K562 (cell line): ENCODE measurements around the gene MT1HL1. TPM values are rescaled to one million over a fixed set of nuclear protein-coding genes. Genes with fewer than 3 reads are reported as not detected.

Experiments used
- ARID2 ChIP-seq: fragments of 450-650 bp; IDR thresholded peaks from 2 replicates; pipeline ENCODE4 v1.6.1; 2017; ENCODE audit warnings: antibody characterized with exemption, mild to moderate bottlenecking
- CC2D1A ChIP-seq: fragments of 450-650 bp; IDR thresholded peaks from 2 replicates; pipeline ENCODE4 v1.6.1; 2017; ENCODE audit warnings: mild to moderate bottlenecking
- DACH1 ChIP-seq: fragments of 450-650 bp; IDR thresholded peaks from 2 replicates; pipeline ENCODE4 v1.6.1; 2018; ENCODE audit not compliant: partially characterized antibody
- GTF2E2 ChIP-seq: fragments of 200-800 bp; sonication (Bioruptor generic); IDR thresholded peaks from 2 replicates; pipeline ENCODE4 v1.6.1; 2016; ENCODE audit warnings: missing genetic modification characterization, missing compliant biosample characterization
- HCFC1 ChIP-seq: IDR thresholded peaks from 2 replicates; pipeline ENCODE4 v1.6.1; 2012; ENCODE audit warnings: low read depth, low read length, improper control_type of control experiment
- HDAC1 ChIP-seq, 2 experiments: fragments of 450-650 bp; IDR thresholded peaks; 2 replicates each; pipeline ENCODE4 v1.6.1; 2016 to 2017; ENCODE audit warnings: inconsistent platforms in 1 of 2, mild to moderate bottlenecking in 1 of 2, moderate library complexity in 1 of 2
- HSF4 ChIP-seq: fragments of 250-450 bp; sonication (Bioruptor Pico); IDR thresholded peaks from 2 replicates; pipeline ENCODE4 v2.1.2; 2022; ENCODE audit warnings: mild to moderate bottlenecking, moderate library complexity, borderline replicate concordance
- KLF10 ChIP-seq: fragments of 250-450 bp; sonication (Bioruptor Pico); IDR thresholded peaks from 2 replicates; pipeline ENCODE4 v1.6.1; 2021; ENCODE audit warnings: matching md5 sums
- MAFG ChIP-seq: fragments of 450-650 bp; conservative IDR thresholded peaks from 2 replicates; pipeline ENCODE4 v1.6.1; 2016; ENCODE audit warnings: missing genetic modification characterization, missing compliant biosample characterization
- NR2C2 ChIP-seq, 2 experiments: fragments of 200-800 bp in 1 of 2; sonication (Bioruptor generic) in 1 of 2; sonication (generic) in 1 of 2; formaldehyde crosslinking in 1 of 2; IDR thresholded peaks; 2 replicates each; pipeline versions ENCODE4 v1.6.1 to v1.8.0; 2016 to 2022; ENCODE audit warnings: mild to moderate bottlenecking in 1 of 2, missing compliant biosample characterization in 1 of 2, missing genetic modification characterization in 1 of 2, missing genetic modification reagents in 1 of 2
- ZFP36 ChIP-seq: fragments of 150-350 bp; IDR thresholded peaks from 2 replicates; pipeline ENCODE4 v1.6.1; 2018; ENCODE audit warnings: low read length, low read depth; ENCODE audit not compliant: partially characterized antibody
- polyA plus RNA-seq, 8 experiments: library from polyadenylated mRNA; depleted of rRNA in 4 of 8; stranded (reverse) in 5 of 8; unstranded in 3 of 8; fragments of >200 nt; fragmentation: Nextera tagmentation in 2 of 8; fragmentation: Illumina TruSeq in 1 of 8; extraction: Ambion mirVana in 2 of 8; extraction: Trizol in 1 of 8; gene quantifications; 2 replicates each; pipeline versions ENCODE4 v1.2.1 to v1.2.3, GENCODE V29; 2011 to 2014; ENCODE audit warnings: inconsistent platforms in 1 of 8, missing spikeins in 1 of 8
- total RNA-seq, 7 experiments: library from RNA; depleted of rRNA in 6 of 7; stranded (reverse); fragments of >200 nt in 6 of 7; fragmentation: Illumina TruSeq in 2 of 7; extraction: Trizol in 2 of 7; gene quantifications; 2 replicates each; pipeline versions ENCODE4 v1.2.1 to v1.2.3, GENCODE V29; 2011 to 2021; ENCODE audit warnings: low replicate concordance in 1 of 7
- TF ChIP-seq, protein P1 (sequence below): sonication (generic); formaldehyde crosslinking; IDR thresholded peaks from 2 replicates; pipeline ENCODE4 v1.8.1; 2023; ENCODE audit warnings: missing genetic modification reagents, mild to moderate bottlenecking, borderline replicate concordance
- TF ChIP-seq, protein P2 (sequence below): fragments of 450-650 bp; formaldehyde crosslinking; IDR thresholded peaks from 2 replicates; pipeline ENCODE4 v1.4.0; 2020; ENCODE audit warnings: mild to moderate bottlenecking
- TF ChIP-seq, protein P3 (sequence below): fragments of 450-650 bp; IDR thresholded peaks from 2 replicates; pipeline ENCODE4 v1.6.1; 2017; ENCODE audit warnings: antibody characterized with exemption
- TF ChIP-seq, protein P4 (sequence below): sonication (generic); formaldehyde crosslinking; IDR thresholded peaks from 2 replicates; pipeline ENCODE4 v1.8.0; 2022; ENCODE audit warnings: mild to moderate bottlenecking, missing genetic modification reagents

Gene MT1HL1
- total and polyA plus RNA-seq, 9 of the 15 experiments (the other 6 are each of a cell fraction or from before 2014, with no cell fraction given), result not detected

GRCh38 chr1:237012788-237013383 is 8.6 kb upstream of the MT1HL1 start (continued):
- TF ChIP-seq, protein P1, sequence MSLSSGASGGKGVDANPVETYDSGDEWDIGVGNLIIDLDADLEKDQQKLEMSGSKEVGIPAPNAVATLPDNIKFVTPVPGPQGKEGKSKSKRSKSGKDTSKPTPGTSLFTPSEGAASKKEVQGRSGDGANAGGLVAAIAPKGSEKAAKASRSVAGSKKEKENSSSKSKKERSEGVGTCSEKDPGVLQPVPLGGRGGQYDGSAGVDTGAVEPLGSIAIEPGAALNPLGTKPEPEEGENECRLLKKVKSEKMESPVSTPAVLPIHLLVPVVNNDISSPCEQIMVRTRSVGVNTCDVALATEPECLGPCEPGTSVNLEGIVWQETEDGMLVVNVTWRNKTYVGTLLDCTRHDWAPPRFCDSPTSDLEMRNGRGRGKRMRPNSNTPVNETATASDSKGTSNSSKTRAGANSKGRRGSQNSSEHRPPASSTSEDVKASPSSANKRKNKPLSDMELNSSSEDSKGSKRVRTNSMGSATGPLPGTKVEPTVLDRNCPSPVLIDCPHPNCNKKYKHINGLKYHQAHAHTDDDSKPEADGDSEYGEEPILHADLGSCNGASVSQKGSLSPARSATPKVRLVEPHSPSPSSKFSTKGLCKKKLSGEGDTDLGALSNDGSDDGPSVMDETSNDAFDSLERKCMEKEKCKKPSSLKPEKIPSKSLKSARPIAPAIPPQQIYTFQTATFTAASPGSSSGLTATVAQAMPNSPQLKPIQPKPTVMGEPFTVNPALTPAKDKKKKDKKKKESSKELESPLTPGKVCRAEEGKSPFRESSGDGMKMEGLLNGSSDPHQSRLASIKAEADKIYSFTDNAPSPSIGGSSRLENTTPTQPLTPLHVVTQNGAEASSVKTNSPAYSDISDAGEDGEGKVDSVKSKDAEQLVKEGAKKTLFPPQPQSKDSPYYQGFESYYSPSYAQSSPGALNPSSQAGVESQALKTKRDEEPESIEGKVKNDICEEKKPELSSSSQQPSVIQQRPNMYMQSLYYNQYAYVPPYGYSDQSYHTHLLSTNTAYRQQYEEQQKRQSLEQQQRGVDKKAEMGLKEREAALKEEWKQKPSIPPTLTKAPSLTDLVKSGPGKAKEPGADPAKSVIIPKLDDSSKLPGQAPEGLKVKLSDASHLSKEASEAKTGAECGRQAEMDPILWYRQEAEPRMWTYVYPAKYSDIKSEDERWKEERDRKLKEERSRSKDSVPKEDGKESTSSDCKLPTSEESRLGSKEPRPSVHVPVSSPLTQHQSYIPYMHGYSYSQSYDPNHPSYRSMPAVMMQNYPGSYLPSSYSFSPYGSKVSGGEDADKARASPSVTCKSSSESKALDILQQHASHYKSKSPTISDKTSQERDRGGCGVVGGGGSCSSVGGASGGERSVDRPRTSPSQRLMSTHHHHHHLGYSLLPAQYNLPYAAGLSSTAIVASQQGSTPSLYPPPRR (CRISPR knock-in tag), result no peak
- TF ChIP-seq HDAC1 (IDR thresholded peaks at IDR 0.05) (no peak), CC2D1A (no peak), HCFC1 (no peak), MAFG (peak; percentile 72), NR2C2 (CRISPR knock-in tag; IDR thresholded peaks at IDR 0.05) (no peak), NR2C2 (tag; IDR thresholded peaks at IDR 0.05) (peak; percentile 53; the same call in 1 of the 2 replicates), GTF2E2 (tag) (0 out of 2 replicates have a peak, but pooled peaks have one; percentile 42), HSF4 (CRISPR knock-in tag) (no peak), KLF10 (CRISPR knock-in tag) (no peak), ARID2 (no peak), DACH1 (no peak), ZFP36 (peak; percentile 4)
- TF ChIP-seq, protein P2, sequence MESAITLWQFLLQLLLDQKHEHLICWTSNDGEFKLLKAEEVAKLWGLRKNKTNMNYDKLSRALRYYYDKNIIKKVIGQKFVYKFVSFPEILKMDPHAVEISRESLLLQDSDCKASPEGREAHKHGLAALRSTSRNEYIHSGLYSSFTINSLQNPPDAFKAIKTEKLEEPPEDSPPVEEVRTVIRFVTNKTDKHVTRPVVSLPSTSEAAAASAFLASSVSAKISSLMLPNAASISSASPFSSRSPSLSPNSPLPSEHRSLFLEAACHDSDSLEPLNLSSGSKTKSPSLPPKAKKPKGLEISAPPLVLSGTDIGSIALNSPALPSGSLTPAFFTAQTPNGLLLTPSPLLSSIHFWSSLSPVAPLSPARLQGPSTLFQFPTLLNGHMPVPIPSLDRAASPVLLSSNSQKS (CRISPR knock-in tag), result no peak
- TF ChIP-seq, protein P3, sequence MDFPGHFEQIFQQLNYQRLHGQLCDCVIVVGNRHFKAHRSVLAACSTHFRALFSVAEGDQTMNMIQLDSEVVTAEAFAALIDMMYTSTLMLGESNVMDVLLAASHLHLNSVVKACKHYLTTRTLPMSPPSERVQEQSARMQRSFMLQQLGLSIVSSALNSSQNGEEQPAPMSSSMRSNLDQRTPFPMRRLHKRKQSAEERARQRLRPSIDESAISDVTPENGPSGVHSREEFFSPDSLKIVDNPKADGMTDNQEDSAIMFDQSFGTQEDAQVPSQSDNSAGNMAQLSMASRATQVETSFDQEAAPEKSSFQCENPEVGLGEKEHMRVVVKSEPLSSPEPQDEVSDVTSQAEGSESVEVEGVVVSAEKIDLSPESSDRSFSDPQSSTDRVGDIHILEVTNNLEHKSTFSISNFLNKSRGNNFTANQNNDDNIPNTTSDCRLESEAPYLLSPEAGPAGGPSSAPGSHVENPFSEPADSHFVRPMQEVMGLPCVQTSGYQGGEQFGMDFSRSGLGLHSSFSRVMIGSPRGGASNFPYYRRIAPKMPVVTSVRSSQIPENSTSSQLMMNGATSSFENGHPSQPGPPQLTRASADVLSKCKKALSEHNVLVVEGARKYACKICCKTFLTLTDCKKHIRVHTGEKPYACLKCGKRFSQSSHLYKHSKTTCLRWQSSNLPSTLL, result no peak
- TF ChIP-seq, protein P4, sequence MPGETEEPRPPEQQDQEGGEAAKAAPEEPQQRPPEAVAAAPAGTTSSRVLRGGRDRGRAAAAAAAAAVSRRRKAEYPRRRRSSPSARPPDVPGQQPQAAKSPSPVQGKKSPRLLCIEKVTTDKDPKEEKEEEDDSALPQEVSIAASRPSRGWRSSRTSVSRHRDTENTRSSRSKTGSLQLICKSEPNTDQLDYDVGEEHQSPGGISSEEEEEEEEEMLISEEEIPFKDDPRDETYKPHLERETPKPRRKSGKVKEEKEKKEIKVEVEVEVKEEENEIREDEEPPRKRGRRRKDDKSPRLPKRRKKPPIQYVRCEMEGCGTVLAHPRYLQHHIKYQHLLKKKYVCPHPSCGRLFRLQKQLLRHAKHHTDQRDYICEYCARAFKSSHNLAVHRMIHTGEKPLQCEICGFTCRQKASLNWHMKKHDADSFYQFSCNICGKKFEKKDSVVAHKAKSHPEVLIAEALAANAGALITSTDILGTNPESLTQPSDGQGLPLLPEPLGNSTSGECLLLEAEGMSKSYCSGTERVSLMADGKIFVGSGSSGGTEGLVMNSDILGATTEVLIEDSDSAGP (CRISPR knock-in tag), result no peak
